IPS-18a (cell line): ENCODE measurements around the gene ZFP69B.

Experiments
- H3K27ac ChIP-seq: one replicate; pipeline ENCODE4 v1.5.1; 2013; ENCODE audit warnings: low read length
- H3K27me3 ChIP-seq: one replicate; pipeline ENCODE4 v1.6.1; 2013; ENCODE audit warnings: mild to moderate bottlenecking, low read length; ENCODE audit not compliant: control insufficient read depth, insufficient read depth
- H3K36me3 ChIP-seq: one replicate; pipeline ENCODE4 v1.6.1; 2013; ENCODE audit warnings: low read depth, low read length; ENCODE audit not compliant: control insufficient read depth
- H3K4me1 ChIP-seq: one replicate; pipeline ENCODE4 v1.6.1; 2013; ENCODE audit warnings: low read depth, low read length; ENCODE audit not compliant: control insufficient read depth
- H3K4me3 ChIP-seq: one replicate; pipeline ENCODE4 v1.5.1; 2013; ENCODE audit warnings: low read length
- H3K9ac ChIP-seq: one replicate; pipeline ENCODE4 v1.6.1; 2013; ENCODE audit warnings: mild to moderate bottlenecking, low read length, moderate library complexity
- H3K9me3 ChIP-seq: one replicate; pipeline ENCODE4 v1.6.1; 2013; ENCODE audit warnings: low read depth, low read length; ENCODE audit not compliant: control insufficient read depth

Gene ZFP69B

GRCh38 chr1:40450495-40451237 is 390 bp downstream of the ZFP69B start:
- Histone ChIP-seq H3K36me3 (peaks cover 7% of the 10 kb centered on the region), H3K9ac (peak overlapping the region; percentile 77), H3K4me3 (peak overlapping the region; percentile 81), H3K27ac (peak overlapping the region; percentile 25), H3K4me1 (peaks cover 12% of the 10 kb centered on the region), H3K27me3 (no peaks in the 10 kb centered on the region), H3K9me3 (peaks cover 7% of the 10 kb centered on the region)

- peak overlapping the region; percentile 81 for H3K4me3 ChIP-seq
- peaks cover 7% of the 10 kb centered on the region for H3K9me3 ChIP-seq
- peaks cover 12% of the 10 kb centered on the region for H3K4me1 ChIP-seq
- H3K9ac ChIP-seq, result peak overlapping the region; percentile 77
- H3K27ac ChIP-seq, result no peak overlapping the region
- peaks cover 7% of the 10 kb centered on the region for H3K36me3 ChIP-seq
- H3K27me3 ChIP-seq, result no peaks in the 10 kb centered on the region
Observed at GRCh38 chr1:40451238-40451585, 936 bp downstream of the ZFP69B start.

GRCh38 chr1:40454873-40455272 is 4.6 kb downstream of the ZFP69B start:
- H3K4me1 ChIP-seq, result peaks cover 7% of the 10 kb centered on the region
- peaks cover 34% of the 10 kb centered on the region for H3K36me3 ChIP-seq
- H3K9ac ChIP-seq, result no peak overlapping the region
- peaks cover 40% of the 10 kb centered on the region for H3K9me3 ChIP-seq
- H3K27me3 ChIP-seq, result no peaks in the 10 kb centered on the region
- no peak overlapping the region for H3K4me3 ChIP-seq
- no peak overlapping the region for H3K27ac ChIP-seq

GRCh38 chr1:40462956-40463590 is 12.8 kb downstream of the ZFP69B start:
- peaks cover 83% of the 10 kb centered on the region for H3K9me3 ChIP-seq
- no peak overlapping the region for H3K4me3 ChIP-seq
- no peak overlapping the region for H3K9ac ChIP-seq
- no peaks in the 10 kb centered on the region for H3K4me1 ChIP-seq
- no peak overlapping the region for H3K27ac ChIP-seq
- H3K27me3 ChIP-seq, result no peaks in the 10 kb centered on the region
- peaks cover 35% of the 10 kb centered on the region for H3K36me3 ChIP-seq

- no peaks in the 10 kb centered on the region for H3K36me3 ChIP-seq
- no peak overlapping the region for H3K9ac ChIP-seq
Observed at GRCh38 chr1:40469327-40469726, 19.1 kb downstream of the ZFP69B start.

GRCh38 chr1:40475268-40475667 is 25.0 kb downstream of the ZFP69B start:
- H3K4me1 ChIP-seq, result peaks cover 4% of the 10 kb centered on the region
- H3K36me3 ChIP-seq, result no peaks in the 10 kb centered on the region
- no peak overlapping the region for H3K4me3 ChIP-seq
- no peak overlapping the region for H3K27ac ChIP-seq
- H3K27me3 ChIP-seq, result peaks cover 8% of the 10 kb centered on the region
- H3K9ac ChIP-seq, result no peak overlapping the region
- H3K9me3 ChIP-seq, result peaks cover 19% of the 10 kb centered on the region

More at GRCh38 chr1:40469327-40469726, 19.1 kb downstream of the ZFP69B start:
- Histone ChIP-seq H3K27me3 (no peaks in the 10 kb centered on the region), H3K4me1 (no peaks in the 10 kb centered on the region), H3K4me3 (no peak overlapping the region), H3K9me3 (peaks cover 64% of the 10 kb centered on the region), H3K27ac (no peak overlapping the region)

GRCh38 chr1:40476924-40477677 is 26.8 kb downstream of the ZFP69B start, which contains the start of gene ZFP69:
Gene ZFP69 (plus strand): TSS chr1:40477290. CDS start chr1:40479362, 2,072 bp downstream.
- Histone ChIP-seq H3K27me3 (peaks cover 8% of the 10 kb centered on the region), H3K36me3 (peaks cover 5% of the 10 kb centered on the region), H3K9me3 (peaks cover 16% of the 10 kb centered on the region), H3K4me1 (peaks cover 4% of the 10 kb centered on the region), H3K27ac (no peak within 1 kb of the TSS), H3K4me3 (peak within 1 kb of the TSS; percentile 84), H3K9ac (peak within 1 kb of the TSS; percentile 32)

GRCh38 chr1:40477678-40478053 is 27.4 kb downstream of the ZFP69B start:
- Histone ChIP-seq H3K27ac (no peak overlapping the region), H3K9ac (peak overlapping the region; percentile 32), H3K4me1 (peaks cover 4% of the 10 kb centered on the region), H3K27me3 (peaks cover 8% of the 10 kb centered on the region), H3K9me3 (peaks cover 15% of the 10 kb centered on the region), H3K36me3 (peaks cover 10% of the 10 kb centered on the region), H3K4me3 (peak overlapping the region; percentile 84)

- H3K27ac ChIP-seq, result no peak overlapping the region
- H3K27me3 ChIP-seq, result peaks cover 8% of the 10 kb centered on the region
- H3K36me3 ChIP-seq, result peaks cover 11% of the 10 kb centered on the region
- peaks cover 12% of the 10 kb centered on the region for H3K9me3 ChIP-seq
- no peak overlapping the region for H3K9ac ChIP-seq
- H3K4me3 ChIP-seq, result peak overlapping the region; percentile 84
- H3K4me1 ChIP-seq, result peaks cover 4% of the 10 kb centered on the region
Observed at GRCh38 chr1:40478276-40478675, 28.0 kb downstream of the ZFP69B start.

- Histone ChIP-seq H3K27me3 (peaks cover 8% of the 10 kb centered on the region), H3K27ac (no peak overlapping the region), H3K4me3 (no peak overlapping the region), H3K36me3 (peaks cover 11% of the 10 kb centered on the region), H3K9me3 (peaks cover 12% of the 10 kb centered on the region), H3K9ac (no peak overlapping the region), H3K4me1 (peaks cover 4% of the 10 kb centered on the region)
Observed at GRCh38 chr1:40479156-40479555, 28.9 kb downstream of the ZFP69B start.

GRCh38 chr1:40495315-40495903 is 45.1 kb downstream of the ZFP69B start:
- Histone ChIP-seq H3K9me3 (peaks cover 18% of the 10 kb centered on the region), H3K4me1 (no peaks in the 10 kb centered on the region)

More at GRCh38 chr1:40495315-40495903, 45.1 kb downstream of the ZFP69B start:
- Histone ChIP-seq H3K27me3 (no peaks in the 10 kb centered on the region), H3K4me3 (no peak overlapping the region), H3K36me3 (peaks cover 19% of the 10 kb centered on the region), H3K9ac (no peak overlapping the region), H3K27ac (no peak overlapping the region)
